Measurements from ENCODE around the gene CAMK1G.
A peak's percentile ranks its signal among the peaks of the same experiment; 100 is the strongest.

Gene CAMK1G

GRCh38 chr1:209609791-209610630 lies 26.5 kb downstream of the CAMK1G start:
- no peak for TF ChIP-seq CTCF (IDR thresholded peaks at IDR 0.05)
- TF ChIP-seq ZFX (IDR thresholded peaks at IDR 0.05; ENCODE audit: borderline replicate concordance), result no peak
- H3K27ac ChIP-seq, result no peak overlapping the region

- no peak overlapping the region for H3K27ac ChIP-seq
- TF ChIP-seq CTCF (IDR thresholded peaks at IDR 0.05) (no peak), ZFX (IDR thresholded peaks at IDR 0.05; ENCODE audit: borderline replicate concordance) (no peak)
Observed at GRCh38 chr1:209610631-209610905, 27.1 kb downstream of the CAMK1G start.

- TF ChIP-seq CTCF (IDR thresholded peaks at IDR 0.05) (peak; percentile 25), ZFX (IDR thresholded peaks at IDR 0.05; ENCODE audit: borderline replicate concordance) (no peak)
- H3K27ac ChIP-seq, result no peak overlapping the region
Observed at GRCh38 chr1:209611771-209612570, 28.5 kb downstream of the CAMK1G start.

- TF ChIP-seq ZFX (IDR thresholded peaks at IDR 0.05; ENCODE audit: borderline replicate concordance) (no peak), CTCF (IDR thresholded peaks at IDR 0.05) (no peak)
- no peak overlapping the region for H3K27ac ChIP-seq
Observed at GRCh38 chr1:209612646-209613399, 29.3 kb downstream of the CAMK1G start.

- H3K27ac ChIP-seq, result no peak overlapping the region
- TF ChIP-seq ZFX (IDR thresholded peaks at IDR 0.05; ENCODE audit: borderline replicate concordance) (no peak), CTCF (IDR thresholded peaks at IDR 0.05) (no peak)
Observed at GRCh38 chr1:209613400-209614150, 30.1 kb downstream of the CAMK1G start.

- H3K27ac ChIP-seq, result no peak overlapping the region
- TF ChIP-seq CTCF (IDR thresholded peaks at IDR 0.05), result no peak
Observed at GRCh38 chr1:209614151-209614420, 30.6 kb downstream of the CAMK1G start.
